Ascending aorta (tissue), 2 donors: ENCODE results near the gene ANXA6. TPM values are rescaled to one million over a fixed set of nuclear protein-coding genes. Genes with fewer than 3 reads are reported as not detected.
A peak's percentile ranks its signal among the peaks of the same experiment; 100 is the strongest.

ENCODE experiments used
- DNase-seq, 2 donors: peaks; one replicate each; pipeline ENCODE4 v3.0.0-alpha.2; 2019; ENCODE audit warnings: low spot score in 2 of 2
- H3K27ac ChIP-seq, 2 donors: fragments of 200-600 bp; sonication (generic); one replicate each; pipeline ENCODE4 v1.5.1; 2016 to 2017; ENCODE audit warnings: mild to moderate bottlenecking in 1 of 2
- H3K27me3 ChIP-seq: fragments of 200-600 bp; sonication (generic); one replicate; pipeline ENCODE4 v1.5.1; 2017
- H3K36me3 ChIP-seq, 2 donors: fragments of 200-600 bp; sonication (generic); one replicate each; pipeline ENCODE4 v1.5.1; 2016
- H3K4me1 ChIP-seq, 2 donors: fragments of 200-600 bp; sonication (generic); one replicate each; pipeline ENCODE4 v1.5.1; 2016 to 2017; ENCODE audit warnings: mild to moderate bottlenecking in 1 of 2
- H3K4me3 ChIP-seq, 2 donors: fragments of 200-600 bp; sonication (generic); one replicate each; pipeline ENCODE4 v1.5.1; 2016 to 2017; ENCODE audit warnings: mild to moderate bottlenecking in 1 of 2
- H3K9me3 ChIP-seq, 2 donors: fragments of 200-600 bp; sonication (generic); one replicate each; pipeline ENCODE4 v1.5.1; 2016
- intact Hi-C: fragments of 100-400 bp; cut with DNase I; formaldehyde crosslinking; loops from one replicate; pipeline ENCODE4 v1.15.1; 2023
- total RNA-seq: library from RNA; depleted of rRNA; stranded (reverse); fragments of >200 nt; gene quantifications from one replicate; pipeline ENCODE4 v1.1.0, GENCODE V29; 2016
- TF ChIP-seq, protein P1 (sequence below), 3 experiments: fragments of 200-600 bp in 2 of 3; fragments of 450-650 bp in 1 of 3; sonication (generic) in 2 of 3; IDR thresholded peaks; one replicate each; pipeline ENCODE4 v1.5.1; 2016 to 2019; ENCODE audit warnings: antibody characterized with exemption in 3 of 3, mild to moderate bottlenecking in 1 of 3, moderate library complexity in 1 of 3

ANXA6 gene
- total RNA-seq, 1 donor from 2014 or later = 334 TPM

DNA sequence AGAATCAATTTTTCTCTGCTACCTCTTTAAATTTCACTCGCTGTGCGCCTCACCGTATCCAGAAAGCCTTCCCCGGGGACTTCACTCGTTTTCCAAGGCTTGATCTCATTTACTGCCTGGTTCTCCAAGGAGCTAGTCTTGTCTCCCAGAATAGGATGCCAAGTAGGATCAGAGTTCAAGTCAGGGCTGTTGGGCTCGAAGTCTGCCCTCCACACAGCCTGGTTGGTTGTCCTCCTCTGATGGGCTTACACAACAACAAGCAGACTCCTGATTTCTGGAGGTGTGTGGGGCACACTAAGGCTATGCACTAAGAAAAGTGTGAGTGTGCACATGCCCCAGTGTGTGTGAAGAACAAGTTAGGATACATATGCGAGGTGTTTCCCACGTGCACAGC is 62.7 kb downstream of the ANXA6 start:
- Histone ChIP-seq H3K27me3 (no peaks in the 10 kb centered on the region), H3K4me3 (peak overlapping the region in 1 of 2 donors; percentile 27), H3K27ac (peak overlapping the region; percentile 77 to 85), H3K4me1 (peaks cover 19 to 31% of the 10 kb centered on the region in 2 donors), H3K9me3 (no peaks in the 10 kb centered on the region), H3K36me3 (no peaks in the 10 kb centered on the region)
- intact Hi-C loops = no loop called here
- peak in 1 of 2 donors; percentile 69 for DNase-seq
- TF ChIP-seq, protein P1, sequence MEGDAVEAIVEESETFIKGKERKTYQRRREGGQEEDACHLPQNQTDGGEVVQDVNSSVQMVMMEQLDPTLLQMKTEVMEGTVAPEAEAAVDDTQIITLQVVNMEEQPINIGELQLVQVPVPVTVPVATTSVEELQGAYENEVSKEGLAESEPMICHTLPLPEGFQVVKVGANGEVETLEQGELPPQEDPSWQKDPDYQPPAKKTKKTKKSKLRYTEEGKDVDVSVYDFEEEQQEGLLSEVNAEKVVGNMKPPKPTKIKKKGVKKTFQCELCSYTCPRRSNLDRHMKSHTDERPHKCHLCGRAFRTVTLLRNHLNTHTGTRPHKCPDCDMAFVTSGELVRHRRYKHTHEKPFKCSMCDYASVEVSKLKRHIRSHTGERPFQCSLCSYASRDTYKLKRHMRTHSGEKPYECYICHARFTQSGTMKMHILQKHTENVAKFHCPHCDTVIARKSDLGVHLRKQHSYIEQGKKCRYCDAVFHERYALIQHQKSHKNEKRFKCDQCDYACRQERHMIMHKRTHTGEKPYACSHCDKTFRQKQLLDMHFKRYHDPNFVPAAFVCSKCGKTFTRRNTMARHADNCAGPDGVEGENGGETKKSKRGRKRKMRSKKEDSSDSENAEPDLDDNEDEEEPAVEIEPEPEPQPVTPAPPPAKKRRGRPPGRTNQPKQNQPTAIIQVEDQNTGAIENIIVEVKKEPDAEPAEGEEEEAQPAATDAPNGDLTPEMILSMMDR (IDR thresholded peaks at IDR 0.05) = no peak

DNA sequence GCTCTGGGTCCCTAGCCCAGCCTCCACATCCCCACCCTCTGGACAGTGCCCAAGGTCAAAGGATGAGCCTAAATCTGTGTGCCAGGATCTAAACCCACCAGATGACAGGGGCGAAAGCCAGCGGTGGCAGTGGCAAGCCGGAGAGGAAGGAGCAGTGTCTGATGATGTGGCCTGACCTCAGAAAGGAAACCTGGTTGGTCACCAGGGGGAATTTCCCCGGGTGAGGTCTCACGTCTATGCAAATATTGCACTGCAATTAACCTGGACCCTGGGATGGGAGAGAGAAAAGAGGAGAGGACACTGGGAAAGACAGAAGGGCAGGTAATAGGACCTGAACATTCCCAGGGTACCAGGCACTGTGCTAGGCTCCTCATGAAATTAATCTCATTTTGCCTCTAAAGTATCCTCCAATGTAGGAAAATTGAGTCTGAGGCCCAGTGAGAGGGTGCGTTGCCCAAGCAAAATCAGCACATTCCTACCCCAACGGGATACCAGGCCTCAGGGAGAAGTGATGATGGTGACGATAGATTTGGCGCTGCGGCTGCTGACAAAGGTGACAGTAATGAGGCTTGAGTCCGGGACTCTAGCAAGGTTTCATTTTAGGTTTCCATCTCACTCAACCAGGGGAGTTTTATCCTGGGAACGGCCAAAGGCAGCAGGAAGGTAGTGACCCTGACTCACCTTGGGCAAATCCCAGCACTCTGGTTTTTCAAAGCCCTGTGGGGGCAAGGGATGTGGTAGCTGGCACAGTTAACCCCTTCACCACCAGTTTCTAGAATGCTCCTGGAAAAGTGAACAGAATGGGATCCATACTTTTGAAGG is 63.3 kb downstream of the ANXA6 start:
- TF ChIP-seq, protein P1 (IDR thresholded peaks at IDR 0.05) = no peak
- no peaks in the 10 kb centered on the region for H3K36me3 ChIP-seq
- no peaks in the 10 kb centered on the region for H3K27me3 ChIP-seq
- H3K4me1 ChIP-seq = peaks cover 19 to 31% of the 10 kb centered on the region in 2 donors
- peak overlapping the region; percentile 77 to 85 for H3K27ac ChIP-seq
- peak overlapping the region in 1 of 2 donors; percentile 27 for H3K4me3 ChIP-seq
- DNase-seq = peak in 1 of 2 donors; percentile 73
- H3K9me3 ChIP-seq = no peaks in the 10 kb centered on the region
- intact Hi-C loops = no loop called here

DNA sequence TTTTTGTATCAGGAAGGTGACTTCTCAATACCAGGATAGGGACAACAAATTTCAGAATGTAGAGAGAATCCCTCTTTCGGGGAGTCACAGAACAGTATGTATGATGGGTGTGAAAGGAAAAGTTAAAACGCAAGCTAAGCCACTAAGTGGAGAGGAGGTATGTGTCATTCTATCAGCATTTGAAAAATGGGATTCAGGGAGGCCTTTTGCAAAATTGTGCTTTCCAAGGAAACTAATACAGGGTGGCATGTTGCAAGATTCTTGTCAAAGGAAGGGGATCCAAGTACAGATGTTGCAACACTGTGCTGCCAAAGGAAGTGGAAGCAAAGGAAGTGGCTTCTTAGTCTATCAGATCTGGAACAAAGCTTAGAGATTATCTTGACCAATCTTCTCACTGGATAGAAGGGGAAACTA is 64.1 kb downstream of the ANXA6 start:
- Histone ChIP-seq H3K27ac (peak overlapping the region; percentile 77 to 85), H3K9me3 (no peaks in the 10 kb centered on the region), H3K4me1 (peaks cover 19 to 31% of the 10 kb centered on the region in 2 donors), H3K36me3 (no peaks in the 10 kb centered on the region), H3K4me3 (no peak overlapping the region), H3K27me3 (no peaks in the 10 kb centered on the region)
- DNase-seq = peak in 1 of 2 donors; percentile 84
- intact Hi-C loops = loop anchor here (1.0 kb wide), 1 partner anchor 12 kb away; the partner anchor contains the start of gene TNIP1
- TF ChIP-seq, protein P1 (IDR thresholded peaks at IDR 0.05) = no peak

DNA sequence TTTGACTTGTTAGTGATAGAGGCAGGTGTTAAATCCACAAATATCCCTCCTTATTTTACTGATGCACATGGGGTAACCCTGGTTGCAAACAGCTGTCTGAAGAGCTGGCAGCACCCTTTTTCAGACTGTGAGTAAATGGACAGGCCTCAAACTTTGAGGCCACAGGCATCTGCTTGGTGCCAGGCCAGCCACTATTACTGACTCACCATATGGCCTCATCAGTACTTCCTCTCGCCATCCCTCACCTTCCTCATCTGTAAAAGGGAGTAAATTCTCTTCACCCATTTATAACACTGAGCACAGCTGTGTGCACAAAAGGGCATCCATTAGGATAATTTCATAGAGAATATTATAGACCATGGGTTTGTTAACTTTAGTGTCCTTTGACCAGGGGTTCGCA is 64.8 kb downstream of the ANXA6 start:
- Histone ChIP-seq H3K4me3 (no peak overlapping the region), H3K27me3 (no peaks in the 10 kb centered on the region), H3K27ac (peak overlapping the region; percentile 41 to 85), H3K9me3 (no peaks in the 10 kb centered on the region), H3K4me1 (peaks cover 19 to 31% of the 10 kb centered on the region in 2 donors), H3K36me3 (no peaks in the 10 kb centered on the region)
- TF ChIP-seq, protein P1 (IDR thresholded peaks at IDR 0.05) = no peak
- DNase-seq = no peak
- intact Hi-C loops = loop anchor here (1.0 kb wide), 1 partner anchor 11 kb away; the partner anchor contains the start of gene TNIP1

DNA sequence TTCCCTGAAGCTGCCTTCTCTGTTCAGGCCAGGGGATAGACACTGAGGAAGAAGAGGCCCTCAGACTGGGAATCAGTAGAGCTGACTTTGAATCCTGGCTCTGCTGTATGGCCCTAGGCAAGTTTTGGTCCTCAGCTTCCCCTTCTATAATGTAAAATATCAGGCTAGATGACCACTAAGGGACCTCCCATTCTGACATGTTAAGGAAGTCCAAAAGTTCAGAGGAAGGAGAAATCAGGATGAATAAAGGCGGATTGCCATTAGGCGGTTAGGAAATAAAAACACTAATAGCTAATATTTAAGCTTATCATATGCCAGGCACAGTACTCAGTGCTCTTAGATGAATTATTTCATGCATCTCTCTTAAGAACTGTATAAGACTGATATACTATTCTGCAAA is 67.9 kb downstream of the ANXA6 start:
- intact Hi-C loops = no loop called here
- Histone ChIP-seq H3K36me3 (no peaks in the 10 kb centered on the region), H3K9me3 (no peaks in the 10 kb centered on the region), H3K4me1 (peaks cover 15 to 34% of the 10 kb centered on the region in 2 donors), H3K27me3 (no peaks in the 10 kb centered on the region), H3K27ac (no peak overlapping the region), H3K4me3 (no peak overlapping the region)
- no peak for DNase-seq
- TF ChIP-seq, protein P1 (IDR thresholded peaks at IDR 0.05) = no peak
